ENCODE measurements around the gene SF3B3. TPM values are rescaled to one million over a fixed set of nuclear protein-coding genes. Genes with fewer than 3 reads are reported as not detected.
"Not testable (repeated sequence)": the region's sequence is repeated elsewhere in the genome, so short reads cannot be mapped to it uniquely, and the experiment has no call there.

Gene SF3B3
- total RNA-seq, 1 donor from 2014 or later, result 103 TPM

- H3K4me3 ChIP-seq (ENCODE audit: low read depth, low read length), result no peak overlapping the region
- TF ChIP-seq CTCF (IDR thresholded peaks at IDR 0.05; ENCODE audit: insufficient read depth, low read length, poor library complexity, severe bottlenecking), result no peak
- no peak for DNase-seq (ENCODE audit: low read depth)
- no peaks in the 10 kb centered on the region for H3K36me3 ChIP-seq (ENCODE audit: control insufficient read depth, insufficient read depth, low read length)
- H3K27me3 ChIP-seq (ENCODE audit: control insufficient read depth, insufficient read depth, low read length), result no peaks in the 10 kb centered on the region
Observed at GRCh38 chr16:70520612-70521297, 2.9 kb upstream of the SF3B3 start.

GRCh38 chr16:70522216-70523075 is 1.2 kb upstream of the SF3B3 start:
- TF ChIP-seq CTCF (IDR thresholded peaks at IDR 0.05; ENCODE audit: insufficient read depth, low read length, poor library complexity, severe bottlenecking), result no peak
- H3K36me3 ChIP-seq (ENCODE audit: control insufficient read depth, insufficient read depth, low read length), result no peaks in the 10 kb centered on the region
- H3K27me3 ChIP-seq (ENCODE audit: control insufficient read depth, insufficient read depth, low read length), result no peaks in the 10 kb centered on the region
- no peak for DNase-seq (ENCODE audit: low read depth)
- H3K4me3 ChIP-seq (ENCODE audit: low read depth, low read length), result peak overlapping the region; percentile 95

- TF ChIP-seq CTCF (IDR thresholded peaks at IDR 0.05; ENCODE audit: insufficient read depth, low read length, poor library complexity, severe bottlenecking), result no peak
- Histone ChIP-seq H3K36me3 (ENCODE audit: control insufficient read depth, insufficient read depth, low read length) (no peaks in the 10 kb centered on the region), H3K4me3 (ENCODE audit: low read depth, low read length) (peak within 1 kb of the TSS; percentile 95), H3K27me3 (ENCODE audit: control insufficient read depth, insufficient read depth, low read length) (no peaks in the 10 kb centered on the region)
- DNase-seq (ENCODE audit: low read depth), result no peak
Observed at GRCh38 chr16:70523076-70523742, 407 bp upstream of the SF3B3 start, which contains the start of gene COG4. Gene COG4 (minus strand): TSS chr16:70523554. CDS start chr16:70523543, 11 bp downstream.

GRCh38 chr16:70524399-70524825 is 796 bp downstream of the SF3B3 start:
- not testable (repeated sequence) for H3K36me3 ChIP-seq (ENCODE audit: control insufficient read depth, insufficient read depth, low read length); H3K27me3 ChIP-seq (ENCODE audit: control insufficient read depth, insufficient read depth, low read length); DNase-seq (ENCODE audit: low read depth)
- H3K4me3 ChIP-seq (ENCODE audit: low read depth, low read length), result peak overlapping the region; percentile 95

- DNase-seq (ENCODE audit: low read depth), result no peak
- peaks cover 1% of the 10 kb centered on the region for H3K36me3 ChIP-seq (ENCODE audit: control insufficient read depth, insufficient read depth, low read length)
- TF ChIP-seq CTCF (IDR thresholded peaks at IDR 0.05; ENCODE audit: insufficient read depth, low read length, poor library complexity, severe bottlenecking), result no peak
- H3K27me3 ChIP-seq (ENCODE audit: control insufficient read depth, insufficient read depth, low read length), result no peaks in the 10 kb centered on the region
- no peak overlapping the region for H3K4me3 ChIP-seq (ENCODE audit: low read depth, low read length)
Observed at GRCh38 chr16:70526403-70526802, 2.8 kb downstream of the SF3B3 start.
